Fibroblast of mammary gland (primary cell): ENCODE data around the gene VDAC1.
"Not testable (repeated sequence)": the region's sequence is repeated elsewhere in the genome, so short reads cannot be mapped to it uniquely, and the experiment has no call there.

ENCODE experiments used
- DNase-seq: peaks from one replicate; pipeline ENCODE4 v3.0.0-alpha.2; 2010; ENCODE audit warnings: low read depth
- H3K4me3 ChIP-seq: 2 replicates; pipeline ENCODE4 v1.5.1; 2011; ENCODE audit warnings: low read depth, mild to moderate bottlenecking, low read length, moderate library complexity; ENCODE audit not compliant: control insufficient read depth
- CTCF ChIP-seq: conservative IDR thresholded peaks from 2 replicates; pipeline ENCODE4 v1.5.1; 2011; ENCODE audit warnings: low read depth, low read length, inconsistent platforms; ENCODE audit not compliant: control insufficient read depth, insufficient read depth

The VDAC1 gene

GRCh38 chr5:133936651-133937015 is 68.1 kb downstream of the VDAC1 start:
- no peak for TF ChIP-seq CTCF
- no peak for DNase-seq
- no peak overlapping the region for H3K4me3 ChIP-seq

- not testable (repeated sequence) for DNase-seq
Observed at GRCh38 chr5:133935991-133936650, 68.7 kb downstream of the VDAC1 start.

GRCh38 chr5:133935667-133935940 is 69.2 kb downstream of the VDAC1 start:
- no peak overlapping the region for H3K4me3 ChIP-seq
- DNase-seq: no peak
- no peak for TF ChIP-seq CTCF

More at GRCh38 chr5:133935991-133936650, 68.7 kb downstream of the VDAC1 start:
- not testable (repeated sequence) for H3K4me3 ChIP-seq

- no peak for TF ChIP-seq CTCF
- DNase-seq: no peak
- no peak overlapping the region for H3K4me3 ChIP-seq
Observed at GRCh38 chr5:133934822-133935666, 69.7 kb downstream of the VDAC1 start.

GRCh38 chr5:133934311-133934710 is 70.5 kb downstream of the VDAC1 start:
- no peak overlapping the region for H3K4me3 ChIP-seq
- no peak for TF ChIP-seq CTCF
- DNase-seq: no peak

- no peak overlapping the region for H3K4me3 ChIP-seq
- no peak for TF ChIP-seq CTCF
- no peak for DNase-seq
Observed at GRCh38 chr5:133933670-133934295, 71.0 kb downstream of the VDAC1 start.

- DNase-seq: no peak
- TF ChIP-seq CTCF: no peak
- no peak overlapping the region for H3K4me3 ChIP-seq
Observed at GRCh38 chr5:133933169-133933509, 71.6 kb downstream of the VDAC1 start.
